ENCODE data around the gene HDHD5. TPM values are rescaled to one million over a fixed set of nuclear protein-coding genes. Genes with fewer than 3 reads are reported as not detected.

Gene HDHD5
- total RNA-seq, 1 experiment from 2014 or later = 37.2 TPM

DNA sequence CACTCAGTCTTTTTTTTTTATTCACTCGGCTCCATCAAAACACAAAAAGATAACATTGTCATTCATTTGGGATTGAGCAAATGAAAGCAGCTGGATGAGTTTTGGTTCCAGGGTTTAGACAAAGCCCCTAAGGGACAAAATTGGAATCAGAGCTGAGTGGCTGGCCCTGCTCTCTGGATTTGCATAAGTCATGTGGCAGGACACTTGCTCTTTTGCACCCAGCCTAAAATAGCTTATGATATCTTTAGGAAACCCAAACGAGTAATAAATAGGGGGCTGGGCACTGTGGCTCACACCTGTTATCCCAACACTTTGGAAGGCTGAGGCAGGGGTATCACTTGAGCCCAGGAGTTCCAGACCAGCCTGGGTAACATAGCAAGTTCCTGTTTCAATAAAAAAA lies 27.0 kb downstream of the HDHD5 start:
- BruUV-seq (replicated peaks) = no TSS peak
- in situ Hi-C loops (cut with HindIII; ENCODE audit: low pct_unique_long_range_greater_than_20kb, low sequenced_read_pairs) (no loop called here), intact Hi-C loops (cut with micrococcal nuclease; ENCODE audit: unreplicated experiment) (no loop called here)
- no peaks in the 10 kb centered on the region for H3K4me1 ChIP-seq (ENCODE audit: control insufficient read depth, insufficient read depth, low read length)
- no peak overlapping the region for H3K4me3 ChIP-seq (ENCODE audit: low read depth in 2 of 2, low read length in 2 of 2)
- H3K36me3 ChIP-seq (ENCODE audit: control insufficient read depth, insufficient read depth, low read length) = no peaks in the 10 kb centered on the region
- H3K27me3 ChIP-seq (ENCODE audit: control insufficient read depth, insufficient read depth, low read length) = no peaks in the 10 kb centered on the region
- H3K27ac ChIP-seq (ENCODE audit: low read length) = no peak overlapping the region
- ATAC-seq (no peak), DNase-seq (ENCODE audit: low read depth, low spot score) (no peak)
- ChIA-PET CTCF (interaction anchor here (0.7 to 0.8 kb wide), 3 partner anchors 40 to 395 kb away, joined by 3 to 8 read pairs (median 5); no protein-coding TSS in a partner anchor), POLR2A (no interaction called here)
- no peak for TF ChIP-seq SIN3A (IDR thresholded peaks at IDR 0.05; ENCODE audit: borderline replicate concordance, insufficient read depth, low read depth, low read length)
- no peak for TF ChIP-seq TCF7L2 (IDR thresholded peaks at IDR 0.05; ENCODE audit: low read depth, low read length)
- H3K9me3 ChIP-seq (ENCODE audit: control insufficient read depth, insufficient read depth, low read depth, low read length) = no peaks in the 10 kb centered on the region

DNA sequence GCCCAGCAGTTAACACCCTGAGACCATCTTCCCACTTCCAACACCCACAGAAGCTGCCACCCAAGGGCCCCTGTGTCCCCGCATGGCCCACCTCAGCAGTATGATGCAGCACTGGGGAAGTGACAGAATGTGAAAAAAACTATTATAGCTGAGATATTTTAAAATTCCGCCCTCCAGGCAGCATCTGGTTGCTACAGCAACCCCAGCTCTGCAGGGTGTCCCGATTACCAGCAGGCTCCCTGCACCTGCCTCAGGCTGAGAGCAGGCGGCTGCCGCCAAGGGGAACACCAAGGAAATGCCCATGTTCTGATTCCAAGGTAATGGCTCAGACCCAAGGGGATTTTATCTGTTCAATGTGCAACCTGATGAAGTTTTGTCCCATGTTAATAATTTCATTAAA lies 27.4 kb downstream of the HDHD5 start:
- no peak overlapping the region for H3K27ac ChIP-seq (ENCODE audit: low read length)
- no peaks in the 10 kb centered on the region for H3K27me3 ChIP-seq (ENCODE audit: control insufficient read depth, insufficient read depth, low read length)
- no peaks in the 10 kb centered on the region for H3K36me3 ChIP-seq (ENCODE audit: control insufficient read depth, insufficient read depth, low read length)
- intact Hi-C loops (cut with micrococcal nuclease; ENCODE audit: unreplicated experiment) = no loop called here
- ChIA-PET POLR2A (no interaction called here), CTCF (interaction anchor here (0.7 to 0.8 kb wide), 2 partner anchors 40 to 395 kb away, joined by 3 to 5 read pairs; no protein-coding TSS in a partner anchor)
- in situ Hi-C loops (cut with HindIII; ENCODE audit: low pct_unique_long_range_greater_than_20kb, low sequenced_read_pairs) = no loop called here
- H3K9me3 ChIP-seq (ENCODE audit: control insufficient read depth, insufficient read depth, low read depth, low read length) = no peaks in the 10 kb centered on the region
- TF ChIP-seq, protein P1, sequence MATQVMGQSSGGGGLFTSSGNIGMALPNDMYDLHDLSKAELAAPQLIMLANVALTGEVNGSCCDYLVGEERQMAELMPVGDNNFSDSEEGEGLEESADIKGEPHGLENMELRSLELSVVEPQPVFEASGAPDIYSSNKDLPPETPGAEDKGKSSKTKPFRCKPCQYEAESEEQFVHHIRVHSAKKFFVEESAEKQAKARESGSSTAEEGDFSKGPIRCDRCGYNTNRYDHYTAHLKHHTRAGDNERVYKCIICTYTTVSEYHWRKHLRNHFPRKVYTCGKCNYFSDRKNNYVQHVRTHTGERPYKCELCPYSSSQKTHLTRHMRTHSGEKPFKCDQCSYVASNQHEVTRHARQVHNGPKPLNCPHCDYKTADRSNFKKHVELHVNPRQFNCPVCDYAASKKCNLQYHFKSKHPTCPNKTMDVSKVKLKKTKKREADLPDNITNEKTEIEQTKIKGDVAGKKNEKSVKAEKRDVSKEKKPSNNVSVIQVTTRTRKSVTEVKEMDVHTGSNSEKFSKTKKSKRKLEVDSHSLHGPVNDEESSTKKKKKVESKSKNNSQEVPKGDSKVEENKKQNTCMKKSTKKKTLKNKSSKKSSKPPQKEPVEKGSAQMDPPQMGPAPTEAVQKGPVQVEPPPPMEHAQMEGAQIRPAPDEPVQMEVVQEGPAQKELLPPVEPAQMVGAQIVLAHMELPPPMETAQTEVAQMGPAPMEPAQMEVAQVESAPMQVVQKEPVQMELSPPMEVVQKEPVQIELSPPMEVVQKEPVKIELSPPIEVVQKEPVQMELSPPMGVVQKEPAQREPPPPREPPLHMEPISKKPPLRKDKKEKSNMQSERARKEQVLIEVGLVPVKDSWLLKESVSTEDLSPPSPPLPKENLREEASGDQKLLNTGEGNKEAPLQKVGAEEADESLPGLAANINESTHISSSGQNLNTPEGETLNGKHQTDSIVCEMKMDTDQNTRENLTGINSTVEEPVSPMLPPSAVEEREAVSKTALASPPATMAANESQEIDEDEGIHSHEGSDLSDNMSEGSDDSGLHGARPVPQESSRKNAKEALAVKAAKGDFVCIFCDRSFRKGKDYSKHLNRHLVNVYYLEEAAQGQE (IDR thresholded peaks at IDR 0.05; ENCODE audit: insufficient read depth in 1 of 2, low read depth in 2 of 2, low read length in 1 of 2) = no peak
- TF ChIP-seq POLR2AphosphoS5 (IDR thresholded peaks at IDR 0.05; ENCODE audit: low read depth, low read length) (no peak), SIN3A (IDR thresholded peaks at IDR 0.05; ENCODE audit: borderline replicate concordance, insufficient read depth, low read depth, low read length) (no peak), TCF7L2 (IDR thresholded peaks at IDR 0.05; ENCODE audit: low read depth, low read length) (no peak)
- TF ChIP-seq, protein P2, sequence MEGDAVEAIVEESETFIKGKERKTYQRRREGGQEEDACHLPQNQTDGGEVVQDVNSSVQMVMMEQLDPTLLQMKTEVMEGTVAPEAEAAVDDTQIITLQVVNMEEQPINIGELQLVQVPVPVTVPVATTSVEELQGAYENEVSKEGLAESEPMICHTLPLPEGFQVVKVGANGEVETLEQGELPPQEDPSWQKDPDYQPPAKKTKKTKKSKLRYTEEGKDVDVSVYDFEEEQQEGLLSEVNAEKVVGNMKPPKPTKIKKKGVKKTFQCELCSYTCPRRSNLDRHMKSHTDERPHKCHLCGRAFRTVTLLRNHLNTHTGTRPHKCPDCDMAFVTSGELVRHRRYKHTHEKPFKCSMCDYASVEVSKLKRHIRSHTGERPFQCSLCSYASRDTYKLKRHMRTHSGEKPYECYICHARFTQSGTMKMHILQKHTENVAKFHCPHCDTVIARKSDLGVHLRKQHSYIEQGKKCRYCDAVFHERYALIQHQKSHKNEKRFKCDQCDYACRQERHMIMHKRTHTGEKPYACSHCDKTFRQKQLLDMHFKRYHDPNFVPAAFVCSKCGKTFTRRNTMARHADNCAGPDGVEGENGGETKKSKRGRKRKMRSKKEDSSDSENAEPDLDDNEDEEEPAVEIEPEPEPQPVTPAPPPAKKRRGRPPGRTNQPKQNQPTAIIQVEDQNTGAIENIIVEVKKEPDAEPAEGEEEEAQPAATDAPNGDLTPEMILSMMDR (IDR thresholded peaks at IDR 0.05) = no peak
- no peak overlapping the region for H3K4me3 ChIP-seq (ENCODE audit: low read depth in 2 of 2, low read length in 2 of 2)
- no peaks in the 10 kb centered on the region for H3K4me1 ChIP-seq (ENCODE audit: control insufficient read depth, insufficient read depth, low read length)
- ATAC-seq (no peak; the same call in 1 of the 2 replicates), DNase-seq (ENCODE audit: low read depth, low spot score) (no peak)
- BruUV-seq (replicated peaks) = no TSS peak

DNA sequence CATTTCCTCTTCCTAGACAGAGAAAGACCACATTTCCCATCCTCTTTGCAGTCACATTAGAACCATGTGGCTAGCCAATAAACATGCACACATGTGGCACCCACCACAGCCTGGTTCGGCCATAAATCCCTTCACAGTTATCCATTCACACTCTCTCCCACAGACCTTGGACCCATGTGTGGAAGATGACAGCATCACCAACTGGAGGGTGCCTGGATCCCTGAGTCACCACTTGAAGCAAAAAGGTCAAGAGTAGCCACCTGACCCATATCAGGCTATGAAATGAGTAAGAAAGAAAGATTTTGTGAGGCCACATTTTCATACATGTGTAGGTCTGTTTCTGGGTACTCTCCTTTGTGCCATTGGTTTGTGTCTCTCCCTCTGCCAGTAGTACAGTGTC lies 28.9 kb downstream of the HDHD5 start:
- ChIA-PET POLR2A (no interaction called here), CTCF (no interaction called here)
- TF ChIP-seq TCF7L2 (IDR thresholded peaks at IDR 0.05; ENCODE audit: low read depth, low read length) (no peak), POLR2AphosphoS5 (IDR thresholded peaks at IDR 0.05; ENCODE audit: low read depth, low read length) (no peak), SIN3A (IDR thresholded peaks at IDR 0.05; ENCODE audit: borderline replicate concordance, insufficient read depth, low read depth, low read length) (no peak)
- TF ChIP-seq, protein P2 (IDR thresholded peaks at IDR 0.05) = no peak
- TF ChIP-seq, protein P1 (IDR thresholded peaks at IDR 0.05; ENCODE audit: insufficient read depth in 1 of 2, low read depth in 2 of 2, low read length in 1 of 2) = no peak
- no peaks in the 10 kb centered on the region for H3K4me1 ChIP-seq (ENCODE audit: control insufficient read depth, insufficient read depth, low read length)
- H3K9me3 ChIP-seq (ENCODE audit: control insufficient read depth, insufficient read depth, low read depth, low read length) = no peaks in the 10 kb centered on the region
- H3K27ac ChIP-seq (ENCODE audit: low read length) = no peak overlapping the region
- DNase-seq (ENCODE audit: low read depth, low spot score) = no peak
- H3K36me3 ChIP-seq (ENCODE audit: control insufficient read depth, insufficient read depth, low read length) = no peaks in the 10 kb centered on the region
- BruUV-seq (replicated peaks) = no TSS peak
- in situ Hi-C loops (cut with HindIII; ENCODE audit: low pct_unique_long_range_greater_than_20kb, low sequenced_read_pairs) = no loop called here
- intact Hi-C loops (cut with micrococcal nuclease; ENCODE audit: unreplicated experiment) = no loop called here
- no peaks in the 10 kb centered on the region for H3K27me3 ChIP-seq (ENCODE audit: control insufficient read depth, insufficient read depth, low read length)
- no peak for ATAC-seq
- no peak overlapping the region for H3K4me3 ChIP-seq (ENCODE audit: low read depth in 2 of 2, low read length in 2 of 2)

All from Panc1 (cell line).